Transverse colon (tissue), 4 donors: Measurements from ENCODE around the gene IWS1.

Experiments
- POLR2A ChIP-seq: fragments of 450-650 bp; IDR thresholded peaks from one replicate; pipeline ENCODE4 v1.6.1; 2016; ENCODE audit warnings: antibody characterized with exemption, mild to moderate bottlenecking, moderate library complexity
- POLR2AphosphoS5 ChIP-seq, 3 donors: sonication (generic); formaldehyde crosslinking; IDR thresholded peaks; one replicate each; pipeline ENCODE4 v1.6.1; 2016; ENCODE audit warnings: antibody characterized with exemption in 3 of 3
- TF ChIP-seq, protein P1 (sequence below), 5 experiments: fragments of 200-600 bp in 3 of 5; fragments of 450-650 bp in 2 of 5; sonication (generic) in 3 of 5; IDR thresholded peaks; 1 replicate in 2 of 5; 2 replicates in 3 of 5; pipeline ENCODE4 v1.5.1; 2016 to 2017; ENCODE audit warnings: antibody characterized with exemption in 5 of 5, inconsistent platforms in 3 of 5, mild to moderate bottlenecking in 2 of 5, moderate library complexity in 1 of 5

GRCh38 chr2:127485694-127486071 lies 40.6 kb downstream of the IWS1 start:
- TF ChIP-seq POLR2A (no peak), POLR2AphosphoS5 (IDR thresholded peaks at IDR 0.05) (no peak)
- TF ChIP-seq, protein P1, sequence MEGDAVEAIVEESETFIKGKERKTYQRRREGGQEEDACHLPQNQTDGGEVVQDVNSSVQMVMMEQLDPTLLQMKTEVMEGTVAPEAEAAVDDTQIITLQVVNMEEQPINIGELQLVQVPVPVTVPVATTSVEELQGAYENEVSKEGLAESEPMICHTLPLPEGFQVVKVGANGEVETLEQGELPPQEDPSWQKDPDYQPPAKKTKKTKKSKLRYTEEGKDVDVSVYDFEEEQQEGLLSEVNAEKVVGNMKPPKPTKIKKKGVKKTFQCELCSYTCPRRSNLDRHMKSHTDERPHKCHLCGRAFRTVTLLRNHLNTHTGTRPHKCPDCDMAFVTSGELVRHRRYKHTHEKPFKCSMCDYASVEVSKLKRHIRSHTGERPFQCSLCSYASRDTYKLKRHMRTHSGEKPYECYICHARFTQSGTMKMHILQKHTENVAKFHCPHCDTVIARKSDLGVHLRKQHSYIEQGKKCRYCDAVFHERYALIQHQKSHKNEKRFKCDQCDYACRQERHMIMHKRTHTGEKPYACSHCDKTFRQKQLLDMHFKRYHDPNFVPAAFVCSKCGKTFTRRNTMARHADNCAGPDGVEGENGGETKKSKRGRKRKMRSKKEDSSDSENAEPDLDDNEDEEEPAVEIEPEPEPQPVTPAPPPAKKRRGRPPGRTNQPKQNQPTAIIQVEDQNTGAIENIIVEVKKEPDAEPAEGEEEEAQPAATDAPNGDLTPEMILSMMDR (IDR thresholded peaks at IDR 0.05): no peak
